CD4-positive, alpha-beta T cell treated with Interleukin-15 for 1 hour (primary cell): Measurements from ENCODE around the gene FDX1.

ENCODE experiments used
- DNase-seq: peaks from one replicate; pipeline ENCODE4 v3.0.0-alpha.2; 2020

Gene FDX1

GRCh38 chr11:110431674-110432073 lies 1.9 kb downstream of the FDX1 start:
- no peak for DNase-seq

DNA sequence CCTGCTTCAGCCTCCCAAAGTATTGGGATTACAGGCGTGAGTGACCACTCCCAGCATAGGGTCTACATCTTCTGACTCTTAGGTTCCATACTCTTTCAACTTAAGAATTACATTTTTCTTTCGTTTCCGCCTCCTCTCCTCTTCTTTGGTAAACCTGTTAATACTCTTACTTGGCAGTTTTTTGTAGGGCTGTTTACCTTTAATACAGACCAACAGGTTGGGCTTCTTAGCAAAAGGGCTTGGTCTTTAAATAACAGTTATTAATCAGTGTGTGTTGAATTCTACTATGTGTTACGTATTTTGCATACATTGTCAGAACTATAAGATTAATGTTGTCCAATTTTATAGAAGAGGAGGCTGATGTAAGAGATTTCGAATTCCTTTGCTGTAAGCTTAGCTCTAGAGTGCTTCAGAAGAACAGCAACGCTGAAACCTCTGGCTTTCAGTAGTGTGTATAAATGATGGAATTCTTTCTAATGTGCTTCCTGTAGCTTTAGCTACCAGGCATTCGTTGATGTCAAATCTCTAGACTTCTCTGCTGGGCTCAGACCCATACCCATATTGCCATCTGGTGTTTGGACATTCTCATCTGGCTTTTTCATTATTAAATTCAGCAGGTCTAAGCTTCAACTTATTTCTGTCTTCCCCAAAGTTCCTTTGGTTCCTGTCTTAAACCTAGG lies 3.1 kb downstream of the FDX1 start:
- no peak for DNase-seq

DNA sequence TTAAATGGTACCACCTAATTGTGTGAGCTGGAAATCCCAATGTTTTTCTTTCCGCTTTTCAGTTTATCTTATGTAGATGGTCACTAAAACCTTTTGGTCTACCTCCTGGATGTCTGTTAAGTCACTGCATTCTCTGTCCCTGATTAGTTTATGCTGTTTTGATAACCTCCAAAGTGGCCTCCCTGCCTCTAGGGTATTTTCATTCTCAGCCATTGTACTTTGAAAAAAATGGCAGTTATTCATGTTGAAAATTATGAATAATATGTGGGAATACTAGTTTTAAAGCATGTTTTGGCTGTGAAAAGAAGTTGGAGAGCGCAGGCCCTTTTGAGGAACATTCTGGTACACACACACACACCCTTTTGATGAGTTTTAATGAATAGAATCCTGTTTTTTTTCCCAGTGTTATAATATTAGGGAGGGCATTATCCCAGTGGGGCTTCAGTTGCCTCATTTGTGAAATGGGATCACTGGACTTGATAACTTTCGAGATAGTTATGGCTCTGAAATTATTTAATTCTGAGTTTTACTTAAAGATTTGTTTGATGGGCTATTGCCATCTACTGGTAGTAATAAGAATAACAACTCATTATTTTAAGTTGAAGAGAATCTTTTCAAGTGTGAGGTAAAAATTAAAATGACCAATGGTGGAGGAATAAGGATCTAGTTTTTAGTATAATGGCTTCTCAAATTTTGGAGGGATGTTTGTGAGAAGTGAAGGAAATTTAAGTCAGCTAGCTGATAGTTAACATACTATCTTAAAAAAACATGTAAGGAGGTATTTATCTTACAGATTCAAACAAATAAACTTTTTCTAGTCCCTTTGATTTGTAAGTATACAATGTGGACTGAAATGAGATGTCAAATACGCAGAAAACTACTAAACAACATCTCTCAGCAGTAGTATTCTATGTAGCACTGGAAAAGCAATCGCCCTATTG lies 3.9 kb downstream of the FDX1 start:
- no peak for DNase-seq

DNA sequence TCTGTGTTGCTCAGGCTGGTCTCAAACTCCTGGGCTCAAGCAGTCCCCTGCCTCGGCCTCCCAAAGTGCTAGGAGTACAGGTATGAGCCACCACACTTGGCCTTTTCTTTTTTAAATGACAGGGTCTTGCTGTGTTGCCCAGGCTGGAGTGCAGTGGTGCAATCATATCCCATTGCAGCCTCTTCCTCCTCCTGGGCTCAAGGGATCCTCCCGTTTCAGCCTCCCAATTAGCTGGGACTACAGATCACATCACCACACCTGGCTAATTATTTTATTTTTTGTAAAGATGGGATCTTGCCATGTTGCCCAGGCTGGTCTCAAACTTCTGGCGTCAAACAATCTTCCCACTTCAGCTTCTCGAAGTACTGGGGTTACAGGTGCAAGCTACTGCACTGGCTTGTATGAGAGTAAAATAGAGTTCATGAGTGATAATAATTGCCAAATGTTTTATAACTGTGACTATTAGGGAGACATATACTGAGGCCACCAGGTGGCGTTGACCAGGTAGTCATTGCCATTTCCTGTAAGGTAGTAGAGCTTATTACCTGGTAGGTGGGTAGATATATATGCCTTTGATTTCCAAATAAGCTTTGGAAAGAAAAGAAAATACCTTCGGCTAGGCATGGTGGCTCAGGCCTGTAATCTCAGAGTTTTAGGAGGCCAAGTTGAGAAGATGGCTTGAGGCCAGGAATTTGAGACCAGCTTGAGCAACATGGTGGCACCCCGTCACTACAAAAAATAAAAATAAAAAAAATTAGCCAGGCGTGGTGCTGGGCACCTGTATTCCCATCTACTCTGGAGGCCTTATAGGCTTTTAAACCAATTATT lies 5.4 kb downstream of the FDX1 start:
- no peak for DNase-seq

DNA sequence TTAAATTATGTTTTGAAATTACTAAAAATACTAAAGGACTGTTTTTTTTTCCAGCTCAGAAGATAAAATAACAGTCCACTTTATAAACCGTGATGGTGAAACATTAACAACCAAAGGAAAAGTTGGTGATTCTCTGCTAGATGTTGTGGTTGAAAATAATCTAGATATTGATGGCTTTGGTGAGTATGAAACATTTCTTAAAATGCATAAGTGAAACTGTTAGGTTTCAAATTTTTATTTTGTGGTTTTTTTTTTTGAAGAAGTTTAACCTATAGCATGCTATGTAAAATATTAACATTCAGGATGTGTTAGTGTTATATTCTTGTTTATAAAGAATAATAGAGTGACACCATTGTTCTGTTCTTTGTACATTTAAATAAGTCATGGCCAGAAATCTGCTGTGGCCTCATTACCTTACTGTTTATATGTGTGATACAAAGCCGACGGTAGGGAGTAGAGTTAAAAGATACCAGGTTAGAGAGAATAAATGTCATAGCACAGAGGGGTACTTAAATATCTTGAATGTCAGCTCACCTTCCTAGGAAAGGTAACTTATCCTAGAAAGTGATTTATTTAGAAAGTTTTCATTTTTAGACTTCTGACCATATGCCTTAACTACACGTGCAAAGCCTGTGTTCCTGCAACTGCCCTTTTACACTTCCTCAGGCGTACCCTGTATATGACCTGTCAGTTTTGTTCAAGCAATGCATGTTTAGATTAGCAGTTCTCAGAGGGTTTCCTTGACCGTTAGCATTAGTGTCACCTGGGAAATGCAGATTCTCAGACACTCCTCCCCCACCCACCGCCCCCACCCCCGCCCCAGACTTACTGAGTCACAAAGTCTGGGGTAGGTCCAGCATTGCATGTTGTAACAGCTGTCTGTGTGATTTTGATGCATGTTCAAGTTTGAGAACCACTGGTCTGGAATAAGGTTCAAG lies 6.3 kb downstream of the FDX1 start:
- no peak for DNase-seq

DNA sequence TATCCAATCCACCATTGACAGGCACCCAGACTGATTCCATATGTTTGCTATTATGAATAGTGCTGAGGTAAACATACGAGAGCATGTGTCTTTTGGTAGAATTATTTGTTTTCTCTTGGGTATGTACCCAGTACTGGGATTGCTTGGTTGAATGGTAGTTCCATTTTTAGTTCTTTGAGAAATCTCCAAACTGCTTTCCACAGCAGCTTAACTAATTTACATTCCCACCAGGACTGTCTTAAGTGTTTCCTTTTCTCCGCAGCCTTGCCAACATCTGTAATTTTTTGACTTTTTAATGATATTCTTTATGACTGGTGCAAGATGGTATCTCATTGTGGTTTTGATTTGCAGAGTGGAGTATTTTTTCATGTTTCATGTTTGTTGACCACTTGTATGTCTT lies 8.3 kb downstream of the FDX1 start:
- DNase-seq: no peak

- DNase-seq: no peak
Observed at GRCh38 chr11:110445437-110445836, 15.7 kb downstream of the FDX1 start.

GRCh38 chr11:110446061-110446460 lies 16.3 kb downstream of the FDX1 start:
- no peak for DNase-seq

DNA sequence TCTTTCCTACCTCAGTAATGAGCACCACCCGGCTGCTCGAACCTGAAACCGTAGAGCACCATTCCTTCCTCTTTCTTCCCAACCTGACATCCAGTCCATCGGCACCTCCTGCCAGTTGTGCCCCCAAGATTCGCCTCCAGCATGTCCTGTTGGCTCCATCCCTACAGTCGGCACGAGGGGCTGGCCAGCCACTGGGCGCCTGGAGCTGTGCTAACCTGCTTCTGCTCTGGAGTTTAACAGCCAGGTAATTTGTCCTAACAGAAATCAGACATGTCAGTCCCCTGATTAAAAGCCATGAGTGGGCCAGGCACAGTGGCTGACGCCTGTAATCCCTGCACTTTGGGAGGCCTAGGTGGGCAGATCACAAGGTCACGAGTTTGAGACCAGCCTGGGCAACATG lies 16.8 kb downstream of the FDX1 start:
- no peak for DNase-seq

DNA sequence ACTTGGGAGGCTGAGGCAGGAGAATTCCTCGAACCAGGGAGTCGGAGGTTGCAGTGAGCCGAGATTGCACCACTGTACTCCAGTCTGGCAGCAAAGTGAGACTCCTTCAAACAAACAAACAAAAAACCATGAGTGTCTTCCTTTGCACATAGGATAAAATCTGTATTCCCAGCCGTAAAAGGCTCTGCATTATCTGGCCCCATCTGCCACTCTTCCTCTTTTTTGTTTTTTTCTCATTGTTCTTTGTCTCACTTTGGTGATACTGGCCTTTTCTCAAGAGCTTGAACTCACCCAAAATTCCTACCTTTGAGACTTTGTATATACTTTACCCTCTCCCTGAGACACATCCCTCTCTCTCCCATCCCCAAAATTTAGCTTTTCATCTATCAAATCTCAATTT lies 17.6 kb downstream of the FDX1 start:
- DNase-seq: no peak

DNA sequence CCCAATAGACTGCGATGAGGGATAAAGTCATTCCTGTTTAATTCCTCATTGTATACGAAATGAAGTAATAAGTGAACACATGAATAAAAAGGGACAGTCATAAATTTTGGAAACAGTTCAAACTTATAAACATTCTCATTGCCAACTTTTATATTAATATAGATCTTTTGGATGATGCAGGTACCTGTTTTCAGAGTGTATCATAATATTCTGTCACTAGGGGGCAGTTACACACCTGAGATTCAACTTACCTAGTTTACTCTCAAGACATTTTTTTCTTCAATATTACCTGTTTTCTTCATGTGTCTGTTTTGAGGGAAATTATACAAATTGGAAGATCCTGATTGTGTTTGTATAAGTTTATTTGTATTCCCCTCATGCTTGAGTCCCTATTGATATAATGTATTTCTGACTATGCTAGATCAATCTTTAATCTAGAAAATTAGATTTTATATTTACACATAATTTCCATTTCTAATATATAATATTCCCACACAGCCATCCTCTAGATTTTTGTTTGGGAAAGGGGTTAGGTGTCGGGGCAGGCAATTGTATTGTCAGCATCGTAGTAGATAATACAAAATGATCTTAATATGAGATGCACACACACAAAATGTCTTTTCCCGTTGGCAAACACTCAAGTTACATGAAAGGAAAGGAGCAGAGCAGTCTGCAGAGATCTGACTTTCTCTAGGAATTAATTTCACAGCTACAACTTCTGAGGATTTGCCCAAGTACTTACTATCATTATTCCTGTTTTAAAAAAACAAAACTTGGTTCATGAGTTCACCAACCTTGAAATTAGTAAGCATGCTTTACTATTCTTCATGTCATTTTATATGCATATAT lies 18.4 kb downstream of the FDX1 start:
- no peak for DNase-seq

DNA sequence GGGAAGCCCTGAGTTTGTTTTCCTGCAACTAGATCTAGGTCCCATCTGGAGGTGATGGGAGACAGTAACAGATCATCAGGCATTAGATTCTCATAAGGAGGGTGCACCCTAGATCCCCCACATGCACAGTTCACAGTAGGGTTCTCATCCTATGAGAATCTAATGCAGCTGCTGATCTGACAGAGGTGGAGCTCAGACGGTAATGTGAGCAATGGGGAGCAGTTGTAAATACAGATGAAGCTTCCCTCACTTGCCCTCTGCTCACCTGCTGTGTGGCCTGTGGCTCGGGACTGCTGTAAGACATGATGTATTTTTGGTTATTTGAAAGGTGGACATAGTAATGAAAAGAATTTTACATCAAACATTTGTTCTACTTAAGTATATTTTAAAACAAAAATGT lies 20.5 kb downstream of the FDX1 start:
- DNase-seq: no peak

GRCh38 chr11:110452720-110453119 lies 23.0 kb downstream of the FDX1 start:
- no peak for DNase-seq

- no peak for DNase-seq
Observed at GRCh38 chr11:110453684-110454354, 24.1 kb downstream of the FDX1 start.

- DNase-seq: no peak
Observed at GRCh38 chr11:110454609-110455008, 24.9 kb downstream of the FDX1 start.

- DNase-seq: no peak
Observed at GRCh38 chr11:110455718-110456117, 26.0 kb downstream of the FDX1 start.

- DNase-seq: peak; percentile 33
Observed at GRCh38 chr11:110463153-110463552, 33.4 kb downstream of the FDX1 start.

DNA sequence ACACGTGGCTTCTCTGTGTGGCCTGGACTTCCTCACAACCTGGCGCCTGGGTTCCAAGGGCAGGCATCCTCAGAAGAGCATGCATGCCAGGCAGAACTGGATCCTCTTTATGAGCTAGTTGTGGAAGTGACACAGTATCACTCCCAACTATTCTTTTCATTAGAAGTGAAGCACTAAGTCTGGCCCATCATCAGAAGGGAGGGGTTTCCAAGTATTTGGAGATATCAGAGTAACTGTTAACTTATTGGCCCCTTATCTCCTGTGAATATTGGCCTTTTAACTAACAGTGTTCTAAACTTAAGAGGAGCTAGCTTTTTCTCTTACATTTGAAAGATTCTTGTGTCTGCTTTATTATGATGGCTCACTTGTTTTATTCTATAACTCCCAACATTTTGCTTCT lies 35.5 kb downstream of the FDX1 start:
- no peak for DNase-seq

GRCh38 chr11:110467556-110467955 lies 37.8 kb downstream of the FDX1 start:
- DNase-seq: no peak

GRCh38 chr11:110468121-110468520 lies 38.4 kb downstream of the FDX1 start:
- DNase-seq: no peak

- no peak for DNase-seq
Observed at GRCh38 chr11:110469127-110469526, 39.4 kb downstream of the FDX1 start.
